Measurements from ENCODE around the gene PRM2. TPM values are rescaled to one million over a fixed set of nuclear protein-coding genes. Genes with fewer than 3 reads are reported as not detected.

PRM2 gene
- total RNA-seq, 1 donor from 2014 or later, result not detected

DNA sequence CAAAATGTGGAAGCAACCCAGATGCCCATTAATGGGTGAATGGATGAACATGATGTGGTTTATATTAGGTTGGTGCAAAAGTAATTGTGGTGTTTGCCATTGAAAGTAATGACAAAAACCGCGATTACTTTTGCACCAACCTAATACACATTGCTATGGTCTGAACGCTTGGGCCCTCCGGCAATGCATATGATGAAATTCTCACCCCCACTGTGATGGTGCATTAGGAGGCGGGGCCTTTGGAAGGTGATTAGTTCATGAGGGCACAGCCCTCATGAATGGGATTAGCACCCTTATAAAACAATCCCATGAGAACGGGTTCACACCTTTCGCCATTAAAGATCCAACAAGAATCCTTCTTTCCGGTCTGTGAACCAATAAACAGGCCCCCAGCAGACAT, 30.1 kb upstream of the PRM2 start:
- H3K4me1 Mint-ChIP-seq (ENCODE audit: low read depth), result peaks cover 23% of the 10 kb centered on the region
- H3K27ac Mint-ChIP-seq (ENCODE audit: unreplicated experiment), result no peak overlapping the region
- H3K4me3 Mint-ChIP-seq (ENCODE audit: unreplicated experiment), result no peak overlapping the region
- H3K27me3 Mint-ChIP-seq (ENCODE audit: low read depth), result no peaks in the 10 kb centered on the region
- no peak for DNase-seq (ENCODE audit: low spot score)
- H3K9me3 Mint-ChIP-seq (ENCODE audit: low read depth), result no peaks in the 10 kb centered on the region
- H3K36me3 Mint-ChIP-seq (ENCODE audit: low read depth), result peaks cover 2% of the 10 kb centered on the region
- TF ChIP-seq, protein P1, sequence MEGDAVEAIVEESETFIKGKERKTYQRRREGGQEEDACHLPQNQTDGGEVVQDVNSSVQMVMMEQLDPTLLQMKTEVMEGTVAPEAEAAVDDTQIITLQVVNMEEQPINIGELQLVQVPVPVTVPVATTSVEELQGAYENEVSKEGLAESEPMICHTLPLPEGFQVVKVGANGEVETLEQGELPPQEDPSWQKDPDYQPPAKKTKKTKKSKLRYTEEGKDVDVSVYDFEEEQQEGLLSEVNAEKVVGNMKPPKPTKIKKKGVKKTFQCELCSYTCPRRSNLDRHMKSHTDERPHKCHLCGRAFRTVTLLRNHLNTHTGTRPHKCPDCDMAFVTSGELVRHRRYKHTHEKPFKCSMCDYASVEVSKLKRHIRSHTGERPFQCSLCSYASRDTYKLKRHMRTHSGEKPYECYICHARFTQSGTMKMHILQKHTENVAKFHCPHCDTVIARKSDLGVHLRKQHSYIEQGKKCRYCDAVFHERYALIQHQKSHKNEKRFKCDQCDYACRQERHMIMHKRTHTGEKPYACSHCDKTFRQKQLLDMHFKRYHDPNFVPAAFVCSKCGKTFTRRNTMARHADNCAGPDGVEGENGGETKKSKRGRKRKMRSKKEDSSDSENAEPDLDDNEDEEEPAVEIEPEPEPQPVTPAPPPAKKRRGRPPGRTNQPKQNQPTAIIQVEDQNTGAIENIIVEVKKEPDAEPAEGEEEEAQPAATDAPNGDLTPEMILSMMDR (IDR thresholded peaks at IDR 0.05), result no peak

DNA sequence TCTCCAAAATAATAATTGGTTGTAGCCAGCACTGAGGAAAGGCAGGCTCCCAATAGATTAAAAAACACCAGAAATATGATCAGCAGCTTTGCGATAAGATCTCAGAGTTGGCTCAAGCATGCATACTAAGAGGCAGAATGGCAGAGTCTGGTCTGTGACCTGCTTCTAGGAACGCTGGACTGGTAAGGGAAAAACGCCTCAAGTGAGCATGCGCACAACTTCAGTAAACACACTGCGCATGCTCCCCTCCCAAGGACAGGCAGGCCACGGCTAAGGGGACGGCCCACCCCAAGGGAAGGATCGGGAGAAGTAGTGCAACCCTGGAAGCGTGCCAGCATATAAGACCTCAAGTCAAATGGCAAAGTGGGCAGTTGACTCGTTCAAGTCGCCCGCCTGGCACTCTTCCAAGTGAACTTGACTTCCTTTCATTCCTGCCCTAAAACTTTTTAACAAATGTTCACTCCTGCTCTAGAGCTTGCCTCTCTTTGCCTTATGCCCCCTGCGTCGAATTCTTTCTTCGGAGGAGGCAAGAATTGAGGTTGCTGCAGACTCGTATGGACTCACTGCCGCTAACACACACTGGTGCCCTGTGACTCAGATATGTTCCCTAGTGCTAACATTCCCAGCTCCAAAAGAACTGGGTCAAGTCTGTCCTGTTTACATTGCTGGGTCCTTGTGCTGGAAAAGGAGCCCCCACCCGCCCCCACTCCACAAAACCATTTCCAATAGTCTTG, 27.3 kb upstream of the PRM2 start:
- no peak for DNase-seq (ENCODE audit: low spot score)
- peak overlapping the region; percentile 71 for H3K27ac Mint-ChIP-seq (ENCODE audit: unreplicated experiment)
- no peaks in the 10 kb centered on the region for H3K27me3 Mint-ChIP-seq (ENCODE audit: low read depth)
- no peaks in the 10 kb centered on the region for H3K9me3 Mint-ChIP-seq (ENCODE audit: low read depth)
- H3K36me3 Mint-ChIP-seq (ENCODE audit: low read depth), result peaks cover 2% of the 10 kb centered on the region
- peaks cover 15% of the 10 kb centered on the region for H3K4me1 Mint-ChIP-seq (ENCODE audit: low read depth)
- TF ChIP-seq, protein P1 (IDR thresholded peaks at IDR 0.05), result no peak
- no peak overlapping the region for H3K4me3 Mint-ChIP-seq (ENCODE audit: unreplicated experiment)

DNA sequence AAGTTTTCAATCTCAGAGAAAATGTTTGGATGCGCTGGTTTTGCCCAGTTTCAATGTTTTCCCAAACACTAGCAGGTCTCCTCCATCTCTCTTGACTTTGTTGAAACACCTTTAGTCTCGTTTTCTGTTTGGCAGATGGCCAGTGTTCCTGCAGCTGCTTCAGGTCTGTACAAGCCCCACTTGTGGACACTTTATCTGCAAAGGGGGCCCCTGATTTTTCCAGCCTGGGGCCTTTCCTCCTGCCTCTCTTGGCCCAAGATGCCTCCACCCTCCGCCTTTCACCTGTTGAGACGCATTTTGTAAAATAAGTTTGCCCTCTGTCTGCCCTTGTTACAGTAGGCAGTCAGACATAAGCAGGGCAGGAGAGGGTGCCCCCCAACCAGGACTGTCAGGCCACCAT, 26.7 kb upstream of the PRM2 start:
- Mint-ChIP-seq H3K9me3 (ENCODE audit: low read depth) (no peaks in the 10 kb centered on the region), H3K36me3 (ENCODE audit: low read depth) (peaks cover 2% of the 10 kb centered on the region), H3K27ac (ENCODE audit: unreplicated experiment) (no peak overlapping the region), H3K4me3 (ENCODE audit: unreplicated experiment) (no peak overlapping the region), H3K4me1 (ENCODE audit: low read depth) (peaks cover 17% of the 10 kb centered on the region), H3K27me3 (ENCODE audit: low read depth) (no peaks in the 10 kb centered on the region)
- TF ChIP-seq, protein P1 (IDR thresholded peaks at IDR 0.05), result no peak
- DNase-seq (ENCODE audit: low spot score), result no peak

DNA sequence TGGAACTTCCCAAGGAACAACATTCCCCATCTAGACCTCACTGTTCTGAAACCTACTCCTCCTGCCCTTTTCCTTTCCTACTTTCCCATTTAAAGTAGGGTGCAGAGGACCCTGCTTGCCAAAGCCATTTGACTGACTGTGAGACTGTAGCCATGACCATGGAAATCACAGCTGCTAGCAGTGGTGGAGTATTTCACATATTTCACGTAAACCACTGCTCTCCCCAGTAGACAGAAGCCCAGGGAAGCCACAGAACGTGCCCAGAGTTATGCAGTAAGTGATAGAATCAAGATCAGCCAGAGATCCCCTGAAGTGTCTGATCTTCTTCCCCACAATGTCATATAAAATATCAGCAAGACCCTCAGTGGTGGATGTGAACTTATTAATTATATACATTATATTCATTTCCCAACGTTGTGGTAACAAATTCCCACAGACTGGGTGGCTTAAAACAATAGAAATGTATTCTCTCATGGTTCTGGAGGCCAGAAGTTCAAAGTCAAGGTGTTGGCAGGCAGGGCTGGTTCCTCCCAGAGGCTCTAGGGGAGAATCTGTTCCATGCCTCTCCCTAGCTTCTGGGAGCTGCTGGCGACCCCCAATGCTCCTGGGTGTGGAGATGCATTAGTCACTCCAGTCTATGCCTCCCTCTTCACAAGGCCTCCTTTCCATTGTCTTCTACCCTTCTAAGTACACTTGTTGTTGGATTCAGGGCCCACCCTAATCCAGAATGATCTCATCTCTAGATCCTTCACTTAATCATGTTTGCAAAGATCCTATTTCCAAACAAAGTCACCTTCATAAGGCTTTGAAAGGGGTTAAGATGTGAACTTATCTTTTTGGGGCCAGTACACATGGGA, 25.6 kb upstream of the PRM2 start:
- no peak overlapping the region for H3K27ac Mint-ChIP-seq (ENCODE audit: unreplicated experiment)
- DNase-seq (ENCODE audit: low spot score), result no peak
- H3K27me3 Mint-ChIP-seq (ENCODE audit: low read depth), result no peaks in the 10 kb centered on the region
- TF ChIP-seq, protein P1 (IDR thresholded peaks at IDR 0.05), result no peak
- H3K4me1 Mint-ChIP-seq (ENCODE audit: low read depth), result peaks cover 28% of the 10 kb centered on the region
- H3K9me3 Mint-ChIP-seq (ENCODE audit: low read depth), result no peaks in the 10 kb centered on the region
- H3K36me3 Mint-ChIP-seq (ENCODE audit: low read depth), result no peaks in the 10 kb centered on the region
- H3K4me3 Mint-ChIP-seq (ENCODE audit: unreplicated experiment), result no peak overlapping the region

DNA sequence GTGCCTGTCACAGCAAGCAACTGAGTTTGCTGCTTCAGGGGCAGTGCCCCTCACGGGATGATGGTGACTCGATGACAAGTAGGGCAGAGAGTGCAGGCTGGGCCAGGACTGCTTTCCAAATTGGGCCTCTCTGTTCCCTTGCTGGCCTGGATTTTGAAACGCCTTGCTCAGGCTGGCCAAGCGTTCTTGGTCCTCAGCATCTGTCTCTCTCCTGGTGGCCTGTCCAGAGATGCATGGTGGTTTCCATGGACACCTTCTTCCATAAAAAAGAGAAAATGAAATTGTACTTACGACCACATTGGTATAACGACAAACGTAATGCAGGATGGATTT, 24.2 kb upstream of the PRM2 start:
- Mint-ChIP-seq H3K9me3 (ENCODE audit: low read depth) (no peaks in the 10 kb centered on the region), H3K4me3 (ENCODE audit: unreplicated experiment) (no peak overlapping the region), H3K27me3 (ENCODE audit: low read depth) (no peaks in the 10 kb centered on the region), H3K4me1 (ENCODE audit: low read depth) (peaks cover 37% of the 10 kb centered on the region), H3K36me3 (ENCODE audit: low read depth) (no peaks in the 10 kb centered on the region), H3K27ac (ENCODE audit: unreplicated experiment) (no peak overlapping the region)
- TF ChIP-seq, protein P1 (IDR thresholded peaks at IDR 0.05), result no peak
- no peak for DNase-seq (ENCODE audit: low spot score)

Data from chondrocyte (in vitro differentiated cells).